NCI-H1105 (cell line): ENCODE data around the gene CACNA1S.

ENCODE experiments used
- DNase-seq: peaks from one replicate; lab custom pipeline; 2025; lab: John Stamatoyannopoulos, UW

Gene CACNA1S

GRCh38 chr1:201112173-201112731 lies at the start of gene CACNA1S:
Gene CACNA1S, minus strand, starts transcription at chr1:201112426. Its CDS starts 87 bp downstream, at chr1:201112339.
- no peak for DNase-seq

DNA sequence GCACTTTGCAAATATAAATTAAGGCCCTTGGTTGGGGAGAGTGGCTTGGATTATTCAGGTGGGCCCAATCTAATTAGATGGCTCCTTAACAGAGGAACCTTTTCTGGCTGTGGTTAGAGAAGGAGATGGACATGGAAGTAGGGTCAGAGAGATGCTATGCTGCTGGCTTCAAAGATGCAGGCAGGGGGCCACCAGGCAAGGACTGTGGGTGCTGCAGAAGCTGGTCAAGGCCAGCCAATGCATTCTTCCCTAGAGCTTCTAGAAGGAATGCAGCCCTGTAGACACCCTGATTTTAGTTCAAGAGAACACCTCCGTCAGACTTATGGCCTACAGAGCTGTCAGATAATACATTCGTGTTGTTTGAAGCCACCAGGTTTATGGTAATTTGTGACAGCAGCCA lies 45.7 kb upstream of the CACNA1S start:
- no peak for DNase-seq

- DNase-seq: no peak
Measured at GRCh38 chr1:201156819-201157218, 44.6 kb upstream of the CACNA1S start.

DNA sequence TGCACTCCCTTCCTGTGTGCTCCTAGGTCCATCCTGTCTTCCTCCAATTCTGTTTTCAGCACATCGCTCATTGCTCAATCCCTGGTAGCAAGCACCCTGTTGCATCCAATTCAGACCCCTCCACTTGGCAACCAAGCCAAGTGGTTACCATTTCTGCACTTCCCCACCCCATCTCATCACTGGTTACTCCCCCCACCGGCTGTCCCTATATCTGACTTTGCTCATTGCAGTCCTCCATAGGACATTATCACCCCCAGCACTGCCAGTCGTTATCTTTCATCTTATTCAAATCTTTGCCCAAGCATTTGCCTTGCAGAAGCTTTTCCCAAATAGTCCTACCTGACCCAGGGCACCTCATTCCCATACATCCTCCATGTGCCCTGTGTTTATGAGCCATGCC lies 44.1 kb upstream of the CACNA1S start:
- DNase-seq: no peak

GRCh38 chr1:201155354-201155753 lies 43.1 kb upstream of the CACNA1S start:
- DNase-seq: no peak

DNA sequence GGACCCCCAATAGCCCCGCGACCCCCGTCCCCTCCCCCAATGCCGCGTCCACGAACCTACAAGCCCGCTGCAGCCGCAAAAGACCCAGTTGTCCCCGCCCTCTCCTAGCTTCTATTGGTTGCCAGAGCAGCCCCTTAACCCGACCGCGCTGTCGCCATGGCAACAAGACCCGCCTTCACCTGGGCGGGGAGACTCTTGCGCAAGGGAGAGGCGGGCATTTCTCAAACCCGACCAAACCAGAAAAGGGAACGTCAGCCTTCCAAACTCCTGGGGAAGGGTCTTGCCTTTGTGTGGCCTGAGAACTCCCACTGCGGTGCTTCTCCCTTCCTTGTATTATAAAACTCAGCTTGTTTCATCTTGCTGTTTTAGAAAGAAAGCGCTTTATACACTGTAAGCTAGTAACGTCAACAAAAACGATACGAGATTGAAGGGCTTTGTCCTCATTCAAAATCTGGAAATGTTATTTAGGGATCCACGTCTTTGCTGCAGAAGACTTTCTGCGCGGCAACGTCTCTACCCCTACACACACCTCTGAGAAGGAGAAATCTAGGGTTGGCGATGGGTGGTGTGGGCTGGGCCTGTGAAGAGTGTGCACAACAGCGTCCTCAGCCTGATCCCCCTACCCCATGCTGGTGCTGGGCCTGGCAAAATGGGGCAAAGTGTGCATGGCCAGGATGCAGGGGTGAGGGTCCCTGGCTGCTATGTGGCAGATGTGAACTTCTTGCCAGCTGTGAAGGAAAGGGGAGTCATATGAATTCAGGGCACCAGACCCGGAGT lies 42.4 kb upstream of the CACNA1S start, which contains the start of gene TMEM9:
TMEM9 (minus strand) TSS at position 86 of the 777 bp plus-strand sequence. CDS start 551 bp downstream, outside the sequence.
- DNase-seq: peak; percentile 96

- peak; percentile 69 for DNase-seq
Measured at GRCh38 chr1:201153474-201154388, 41.5 kb upstream of the CACNA1S start.

GRCh38 chr1:201149400-201149799 lies 37.2 kb upstream of the CACNA1S start:
- peak; percentile 33 for DNase-seq

DNA sequence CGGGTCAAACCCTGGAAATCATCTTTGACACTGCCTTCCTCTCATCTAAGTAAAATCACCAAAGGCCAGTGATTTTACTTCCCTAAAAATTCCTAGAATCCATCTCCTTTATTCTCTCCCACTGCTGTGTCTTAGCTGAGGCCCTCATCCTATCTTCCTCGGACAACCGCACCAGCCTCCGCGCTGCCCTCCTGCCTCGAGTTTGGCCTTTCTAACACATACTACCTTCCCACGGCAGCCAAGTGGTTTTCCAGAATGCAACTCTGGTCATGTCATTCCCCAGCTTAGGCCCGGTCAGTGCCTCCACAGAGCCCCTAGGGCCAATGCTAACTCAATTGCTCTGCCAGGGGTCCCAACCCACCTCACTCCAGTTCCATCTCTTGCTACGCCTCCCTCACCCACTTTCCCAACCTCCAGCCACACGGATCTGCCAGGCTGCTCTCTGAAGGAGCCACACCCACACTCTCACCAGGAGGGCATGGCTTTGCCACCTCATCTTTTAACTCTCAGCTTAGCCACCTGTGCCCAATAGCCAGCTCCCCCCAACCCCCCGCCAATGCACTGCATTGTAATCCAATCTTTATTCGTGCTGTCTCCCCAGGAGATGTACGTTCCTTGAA lies 35.3 kb upstream of the CACNA1S start:
- no peak for DNase-seq

GRCh38 chr1:201146626-201147390 lies 34.6 kb upstream of the CACNA1S start:
- no peak for DNase-seq

DNA sequence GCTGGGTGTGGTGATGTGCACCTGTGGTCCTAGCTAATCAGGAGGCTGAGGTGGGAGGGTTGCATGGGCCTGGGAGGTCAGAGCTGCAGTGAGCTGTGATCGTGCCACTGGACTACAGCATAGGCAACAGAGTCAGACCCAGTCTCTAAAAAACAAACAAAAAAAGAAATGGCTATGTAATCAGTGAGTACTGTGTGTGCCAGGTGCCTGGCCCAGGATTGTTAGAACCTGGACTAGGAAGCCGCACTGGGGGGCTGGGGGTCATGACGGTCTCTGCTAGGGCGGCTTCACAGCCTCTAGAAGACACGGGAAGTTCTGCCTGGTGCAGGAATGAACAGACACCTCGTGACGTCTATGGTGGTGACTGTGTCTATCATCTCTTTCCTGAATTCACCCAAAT lies 33.6 kb upstream of the CACNA1S start:
- DNase-seq: no peak

- DNase-seq: no peak
Measured at GRCh38 chr1:201145132-201145531, 32.9 kb upstream of the CACNA1S start.

GRCh38 chr1:201144701-201145100 lies 32.5 kb upstream of the CACNA1S start:
- no peak for DNase-seq

DNA sequence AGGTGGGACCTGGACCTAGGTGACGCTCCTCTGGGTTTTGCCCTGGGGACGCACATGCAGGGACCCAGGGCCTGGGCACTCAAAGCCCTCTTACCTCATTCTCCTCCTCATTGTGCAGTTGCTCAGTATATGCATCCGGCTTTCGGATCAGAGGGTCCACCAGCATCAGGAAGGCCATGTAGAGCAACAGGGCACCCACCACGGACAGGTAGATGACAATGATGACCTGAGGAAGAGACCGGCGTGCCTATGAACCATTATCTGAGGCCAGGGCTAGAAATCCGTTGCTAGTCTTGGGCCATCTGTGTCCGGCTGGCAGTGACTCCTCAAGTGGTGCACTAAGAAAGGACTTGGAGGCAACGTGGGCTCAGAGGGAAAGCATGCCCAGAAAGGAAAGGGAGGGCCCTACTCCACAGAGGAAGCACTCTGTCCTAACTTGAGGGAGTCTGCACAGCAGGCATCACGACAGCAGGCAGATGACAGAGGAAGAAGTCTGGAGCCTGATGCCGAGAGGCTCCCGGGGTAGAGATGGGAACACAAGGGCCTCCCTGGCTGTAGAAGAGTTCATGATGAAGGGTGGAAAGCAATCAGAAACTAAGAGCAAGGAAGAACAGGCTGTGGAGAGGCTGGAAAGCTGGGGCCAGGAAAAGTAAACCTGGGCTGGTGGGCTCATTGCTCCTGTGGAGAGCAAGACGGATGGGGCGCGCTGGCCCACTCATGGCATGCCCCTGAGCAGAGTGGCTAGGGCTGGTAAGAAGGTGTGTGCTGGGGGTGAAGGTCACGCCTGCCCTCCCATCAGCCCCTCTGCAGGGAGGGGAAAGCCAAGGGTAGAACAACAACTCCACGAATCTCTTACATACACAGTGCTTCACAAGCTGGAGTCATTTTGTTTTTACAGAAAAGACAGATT lies 31.8 kb upstream of the CACNA1S start:
- DNase-seq: no peak

DNA sequence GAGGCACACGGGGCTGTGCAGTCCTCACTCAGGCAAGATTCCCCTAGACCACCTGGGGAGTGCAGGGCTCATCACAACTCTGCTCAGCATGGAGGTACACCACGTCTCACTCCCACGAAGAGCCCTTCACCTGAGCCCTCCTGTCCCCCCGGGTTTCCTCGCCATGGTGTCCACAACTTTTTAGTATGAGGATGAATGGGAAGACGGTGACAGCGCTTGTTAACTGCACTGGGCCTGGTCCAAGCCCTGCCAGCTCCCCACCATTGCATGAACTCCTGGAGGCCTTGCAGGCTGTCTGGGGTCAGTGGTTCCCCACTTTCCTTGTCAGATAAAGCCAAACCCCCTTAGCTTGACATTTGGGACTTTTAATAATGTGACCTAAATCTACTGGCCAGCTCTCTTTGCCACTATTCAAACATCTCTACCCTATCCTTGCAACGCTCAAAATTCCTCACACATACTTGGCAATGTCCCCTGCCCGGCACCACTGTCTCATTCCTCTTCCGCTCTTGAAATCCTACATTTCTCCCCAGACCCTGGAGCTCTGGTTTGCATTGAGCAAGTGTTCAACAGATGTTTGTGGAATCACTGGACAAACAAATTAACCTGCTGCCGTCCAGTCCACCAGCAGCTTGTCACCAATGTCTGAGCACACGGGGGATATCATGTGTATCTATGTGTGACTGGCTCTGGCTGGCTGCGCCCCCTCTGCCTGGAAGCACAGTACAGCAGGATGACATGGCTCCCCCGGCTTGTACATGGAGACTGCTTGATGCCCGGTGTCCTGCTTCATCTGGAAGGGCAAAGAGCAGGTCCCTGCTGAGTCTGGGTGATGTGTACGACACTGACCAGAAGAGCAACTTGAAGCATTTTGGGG lies 30.9 kb upstream of the CACNA1S start:
- no peak for DNase-seq

DNA sequence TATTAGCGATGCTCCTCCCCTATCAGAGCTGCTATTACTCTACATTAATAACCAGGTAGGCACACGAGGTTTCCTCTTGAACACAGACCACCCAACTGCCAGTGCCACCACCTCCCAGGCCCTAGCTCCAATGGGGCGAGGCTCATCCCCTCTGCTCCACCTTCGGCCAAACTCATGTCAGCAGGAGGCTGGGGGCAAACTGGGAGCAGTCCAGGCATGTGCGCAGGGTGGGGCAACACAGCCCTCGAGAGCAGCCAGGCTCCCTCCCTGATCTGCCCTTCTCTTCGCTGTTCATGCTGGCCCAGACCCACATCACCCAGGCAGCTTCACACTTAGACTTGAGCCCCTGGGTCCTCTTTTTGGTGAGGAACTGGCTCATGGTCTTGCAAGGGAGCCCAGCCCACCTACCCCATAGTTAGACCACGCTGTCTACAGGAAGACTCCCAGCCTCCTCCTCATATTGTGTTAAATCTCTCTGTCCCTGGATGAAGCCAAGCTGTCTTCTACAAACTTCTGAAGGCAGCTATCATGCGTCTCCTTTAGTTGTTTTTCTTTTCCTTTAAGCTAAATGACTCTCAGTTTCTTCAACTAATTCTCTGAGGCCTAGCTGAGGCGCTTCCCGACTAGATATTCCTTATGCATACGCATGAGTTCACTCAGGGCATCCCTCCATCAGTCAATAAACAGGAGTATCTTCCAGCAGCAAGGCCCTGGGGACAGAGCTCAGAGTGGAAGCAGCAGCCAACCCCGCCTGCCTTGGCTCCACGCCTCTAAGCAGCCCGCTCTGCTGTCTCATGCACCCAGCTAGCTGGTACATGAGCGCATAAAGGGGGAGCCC lies 30.0 kb upstream of the CACNA1S start:
- DNase-seq: no peak

- no peak for DNase-seq
Measured at GRCh38 chr1:201141418-201141817, 29.2 kb upstream of the CACNA1S start.

DNA sequence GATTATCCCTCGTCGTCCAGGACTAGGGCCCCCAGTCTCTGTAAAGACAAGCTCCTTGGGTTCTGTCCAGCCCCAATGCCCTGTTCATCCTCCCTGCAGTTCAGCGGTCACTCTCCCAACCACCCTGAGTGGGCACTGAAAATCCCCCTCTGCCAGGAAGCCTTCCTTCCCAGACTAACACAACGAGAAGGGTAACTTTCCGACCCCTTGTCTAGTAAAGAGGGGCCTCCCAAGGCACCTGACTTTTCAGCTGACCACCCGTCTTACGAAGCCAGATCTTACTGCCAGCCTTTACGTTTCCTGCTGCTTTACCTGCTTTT lies 28.7 kb upstream of the CACNA1S start:
- no peak for DNase-seq
